HG02884 (cell line): ENCODE results near the gene MAGEB4.

Source experiments
- ATAC-seq: cut with Tn5 transposase; IDR thresholded peaks from one replicate; pipeline ENCODE4 v1.9.1; 2021; ENCODE audit warnings: mild to moderate bottlenecking, moderate library complexity; ENCODE audit not compliant: unreplicated experiment

The MAGEB4 gene

GRCh38 chrX:30283456-30284200 is 41.8 kb downstream of the MAGEB4 start:
- no peak for ATAC-seq
